HL-60 (cell line): ENCODE data around the gene TENT4A.

Experiments used
- DNase-seq, 2 experiments: peaks; one replicate each; pipeline ENCODE4 v3.0.0-alpha.2; 2010 to 2020; ENCODE audit warnings: low read depth in 1 of 2, low spot score in 1 of 2
- H3K27ac ChIP-seq: fragments of 250-450 bp; sonication (Bioruptor Pico); replicated peaks from 2 replicates; pipeline ENCODE4 v1.5.1; 2020; ENCODE audit warnings: mild to moderate bottlenecking, moderate library complexity
- H3K27me3 ChIP-seq: fragments of 250-450 bp; sonication (Bioruptor Pico); 2 replicates; pipeline ENCODE4 v1.5.1; 2021; ENCODE audit warnings: mild to moderate bottlenecking, moderate library complexity; ENCODE audit not compliant: insufficient read depth, poor library complexity, severe bottlenecking
- H3K4me3 ChIP-seq: replicated peaks from 2 replicates; pipeline ENCODE4 v1.5.1; 2011; ENCODE audit warnings: mild to moderate bottlenecking, control low read depth, low read length; ENCODE audit not compliant: insufficient read depth
- GABPA ChIP-seq: IDR thresholded peaks from 2 replicates; pipeline ENCODE4 v1.6.1; 2012; ENCODE audit warnings: low read depth
- POLR2AphosphoS5 ChIP-seq: IDR thresholded peaks from 2 replicates; pipeline ENCODE4 v1.6.1; 2012; ENCODE audit warnings: low read depth
- SPI1 ChIP-seq: IDR thresholded peaks from 2 replicates; pipeline ENCODE4 v1.6.1; 2012; ENCODE audit warnings: low read depth, mild to moderate bottlenecking, borderline replicate concordance
- TF ChIP-seq, protein P1 (sequence below): IDR thresholded peaks from one replicate; pipeline ENCODE4 v1.5.1; 2011; ENCODE audit warnings: low read length, control low read depth, inconsistent platforms; ENCODE audit not compliant: insufficient read depth
- TF ChIP-seq, protein P2 (sequence below): IDR thresholded peaks from 2 replicates; pipeline ENCODE4 v1.6.1; 2012; ENCODE audit warnings: low read depth; ENCODE audit not compliant: insufficient replicate concordance

The TENT4A gene

DNA sequence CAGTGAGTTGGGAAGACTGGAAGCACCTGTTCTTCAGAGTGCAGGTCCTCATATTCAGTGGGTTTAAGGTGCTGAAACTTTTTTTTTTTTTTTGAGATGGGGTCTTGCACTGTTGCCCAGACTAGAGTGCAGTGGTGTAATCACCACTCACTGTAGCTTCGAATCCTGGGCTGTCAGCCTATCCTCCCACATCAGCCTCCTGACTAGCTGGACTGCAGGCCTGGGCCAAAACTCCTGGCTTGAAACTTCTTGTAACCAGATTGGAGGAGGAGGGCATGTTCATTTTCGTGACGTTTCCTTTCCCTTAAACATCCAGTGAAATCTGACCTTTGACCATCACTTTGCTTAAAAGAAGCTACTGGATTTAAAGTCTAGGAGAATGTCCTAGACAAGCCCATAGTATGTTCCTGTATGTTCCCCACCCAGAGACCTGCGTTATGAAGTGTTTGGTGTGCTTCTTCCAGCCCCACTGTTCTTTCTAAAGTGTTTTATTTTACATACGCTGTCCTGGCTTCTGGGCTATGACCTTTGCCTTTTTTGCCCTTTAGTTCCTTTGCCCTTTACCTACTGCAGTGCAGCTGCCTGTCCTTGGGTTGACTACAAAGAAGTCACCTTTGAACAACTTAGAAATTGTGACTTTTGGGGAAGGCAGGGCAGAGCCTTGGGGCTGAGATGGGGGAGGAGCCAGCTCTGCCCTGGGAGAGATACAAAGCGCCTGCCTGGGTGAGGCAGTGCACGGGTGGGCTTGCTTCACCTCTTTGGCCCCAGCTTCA, 18.4 kb downstream of the TENT4A start:
- no peaks in the 10 kb centered on the region for H3K27me3 ChIP-seq
- no peak for DNase-seq
- TF ChIP-seq POLR2AphosphoS5 (no peak), GABPA (no peak), SPI1 (no peak)
- TF ChIP-seq, protein P1, sequence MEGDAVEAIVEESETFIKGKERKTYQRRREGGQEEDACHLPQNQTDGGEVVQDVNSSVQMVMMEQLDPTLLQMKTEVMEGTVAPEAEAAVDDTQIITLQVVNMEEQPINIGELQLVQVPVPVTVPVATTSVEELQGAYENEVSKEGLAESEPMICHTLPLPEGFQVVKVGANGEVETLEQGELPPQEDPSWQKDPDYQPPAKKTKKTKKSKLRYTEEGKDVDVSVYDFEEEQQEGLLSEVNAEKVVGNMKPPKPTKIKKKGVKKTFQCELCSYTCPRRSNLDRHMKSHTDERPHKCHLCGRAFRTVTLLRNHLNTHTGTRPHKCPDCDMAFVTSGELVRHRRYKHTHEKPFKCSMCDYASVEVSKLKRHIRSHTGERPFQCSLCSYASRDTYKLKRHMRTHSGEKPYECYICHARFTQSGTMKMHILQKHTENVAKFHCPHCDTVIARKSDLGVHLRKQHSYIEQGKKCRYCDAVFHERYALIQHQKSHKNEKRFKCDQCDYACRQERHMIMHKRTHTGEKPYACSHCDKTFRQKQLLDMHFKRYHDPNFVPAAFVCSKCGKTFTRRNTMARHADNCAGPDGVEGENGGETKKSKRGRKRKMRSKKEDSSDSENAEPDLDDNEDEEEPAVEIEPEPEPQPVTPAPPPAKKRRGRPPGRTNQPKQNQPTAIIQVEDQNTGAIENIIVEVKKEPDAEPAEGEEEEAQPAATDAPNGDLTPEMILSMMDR, result no peak
- TF ChIP-seq, protein P2, sequence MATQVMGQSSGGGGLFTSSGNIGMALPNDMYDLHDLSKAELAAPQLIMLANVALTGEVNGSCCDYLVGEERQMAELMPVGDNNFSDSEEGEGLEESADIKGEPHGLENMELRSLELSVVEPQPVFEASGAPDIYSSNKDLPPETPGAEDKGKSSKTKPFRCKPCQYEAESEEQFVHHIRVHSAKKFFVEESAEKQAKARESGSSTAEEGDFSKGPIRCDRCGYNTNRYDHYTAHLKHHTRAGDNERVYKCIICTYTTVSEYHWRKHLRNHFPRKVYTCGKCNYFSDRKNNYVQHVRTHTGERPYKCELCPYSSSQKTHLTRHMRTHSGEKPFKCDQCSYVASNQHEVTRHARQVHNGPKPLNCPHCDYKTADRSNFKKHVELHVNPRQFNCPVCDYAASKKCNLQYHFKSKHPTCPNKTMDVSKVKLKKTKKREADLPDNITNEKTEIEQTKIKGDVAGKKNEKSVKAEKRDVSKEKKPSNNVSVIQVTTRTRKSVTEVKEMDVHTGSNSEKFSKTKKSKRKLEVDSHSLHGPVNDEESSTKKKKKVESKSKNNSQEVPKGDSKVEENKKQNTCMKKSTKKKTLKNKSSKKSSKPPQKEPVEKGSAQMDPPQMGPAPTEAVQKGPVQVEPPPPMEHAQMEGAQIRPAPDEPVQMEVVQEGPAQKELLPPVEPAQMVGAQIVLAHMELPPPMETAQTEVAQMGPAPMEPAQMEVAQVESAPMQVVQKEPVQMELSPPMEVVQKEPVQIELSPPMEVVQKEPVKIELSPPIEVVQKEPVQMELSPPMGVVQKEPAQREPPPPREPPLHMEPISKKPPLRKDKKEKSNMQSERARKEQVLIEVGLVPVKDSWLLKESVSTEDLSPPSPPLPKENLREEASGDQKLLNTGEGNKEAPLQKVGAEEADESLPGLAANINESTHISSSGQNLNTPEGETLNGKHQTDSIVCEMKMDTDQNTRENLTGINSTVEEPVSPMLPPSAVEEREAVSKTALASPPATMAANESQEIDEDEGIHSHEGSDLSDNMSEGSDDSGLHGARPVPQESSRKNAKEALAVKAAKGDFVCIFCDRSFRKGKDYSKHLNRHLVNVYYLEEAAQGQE, result no peak
- no peak overlapping the region for H3K27ac ChIP-seq
- no peak overlapping the region for H3K4me3 ChIP-seq

DNA sequence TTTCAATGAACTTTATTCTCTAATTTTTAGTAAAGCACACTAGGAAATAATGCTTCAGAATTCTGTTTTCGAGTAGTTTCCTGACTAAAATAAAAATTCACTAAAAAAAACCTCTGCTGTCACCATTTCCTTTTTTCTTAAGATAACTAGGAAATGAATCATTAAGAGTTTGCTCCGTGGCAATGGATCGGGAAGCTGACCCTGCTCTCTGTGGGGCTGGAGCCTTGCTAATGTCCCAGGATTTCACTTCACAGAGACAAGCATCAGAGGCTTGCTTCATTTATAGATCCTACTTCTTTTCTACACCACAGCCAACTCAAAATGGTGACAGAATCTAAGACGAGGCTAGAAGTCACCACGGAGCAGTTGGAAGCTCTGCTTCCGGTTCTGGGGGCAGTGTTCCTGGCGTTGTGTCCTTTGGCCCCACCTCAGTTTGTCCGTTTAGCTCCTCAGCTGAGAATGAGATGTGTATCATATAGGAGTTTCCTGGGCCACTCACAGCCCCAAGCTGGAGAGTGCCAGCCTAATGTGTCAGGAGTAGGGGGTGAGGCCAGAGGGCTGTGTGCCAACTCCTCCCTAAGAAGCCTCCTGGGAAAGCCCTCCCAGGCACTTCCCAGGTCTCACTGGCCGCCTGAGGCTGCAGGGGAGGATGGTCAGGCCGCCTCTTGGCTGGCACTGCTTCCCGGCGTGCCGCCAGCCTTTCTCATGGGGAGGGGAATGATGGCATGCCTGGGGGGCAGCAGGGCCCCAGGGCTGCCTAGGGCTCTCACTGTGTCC, 19.6 kb downstream of the TENT4A start:
- DNase-seq, result no peak
- no peaks in the 10 kb centered on the region for H3K27me3 ChIP-seq
- no peak for TF ChIP-seq GABPA
- H3K4me3 ChIP-seq, result no peak overlapping the region
- no peak overlapping the region for H3K27ac ChIP-seq

DNA sequence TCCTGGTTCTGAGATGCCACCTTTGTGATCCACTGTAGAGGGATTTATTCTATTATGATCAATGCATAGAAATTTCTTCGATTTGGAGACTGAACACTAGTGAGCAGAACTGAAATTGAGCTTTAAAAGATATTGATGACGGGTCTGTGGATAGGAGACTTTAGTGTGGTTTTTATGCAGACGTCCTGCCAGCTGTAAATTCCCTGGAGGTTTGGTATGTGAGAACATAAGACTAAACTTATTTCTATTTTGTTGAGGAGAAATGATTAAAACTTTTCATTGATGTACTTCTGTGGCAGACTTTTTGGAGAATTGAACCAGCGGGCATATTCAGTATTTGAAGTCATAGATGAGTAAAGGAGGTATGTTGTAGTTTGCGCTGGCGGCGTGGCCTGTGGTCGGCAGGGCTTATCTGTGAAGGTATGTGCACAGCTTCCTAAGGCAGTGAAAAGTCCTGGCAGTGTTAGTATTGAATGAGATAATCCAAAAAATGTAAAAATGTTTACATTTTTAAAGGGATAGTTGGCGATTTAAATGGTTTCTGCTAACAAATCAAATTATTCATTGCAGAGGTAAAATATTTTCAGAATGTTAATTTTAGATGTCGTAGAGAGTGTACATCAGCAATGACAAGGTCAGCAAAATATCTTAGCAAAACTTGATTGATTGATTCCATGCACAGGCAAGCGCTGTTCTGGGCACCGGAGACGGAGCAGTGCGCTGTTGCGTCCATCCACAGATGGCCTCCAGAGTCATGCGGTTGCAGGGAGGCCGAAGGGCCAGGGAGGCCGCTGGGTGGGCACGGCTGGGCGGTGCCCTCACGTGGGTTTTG, 20.4 kb downstream of the TENT4A start:
- Histone ChIP-seq H3K4me3 (no peak overlapping the region), H3K27me3 (no peaks in the 10 kb centered on the region), H3K27ac (no peak overlapping the region)
- TF ChIP-seq, protein P2, result no peak
- TF ChIP-seq SPI1 (no peak), GABPA (no peak), POLR2AphosphoS5 (no peak)
- DNase-seq, result no peak

DNA sequence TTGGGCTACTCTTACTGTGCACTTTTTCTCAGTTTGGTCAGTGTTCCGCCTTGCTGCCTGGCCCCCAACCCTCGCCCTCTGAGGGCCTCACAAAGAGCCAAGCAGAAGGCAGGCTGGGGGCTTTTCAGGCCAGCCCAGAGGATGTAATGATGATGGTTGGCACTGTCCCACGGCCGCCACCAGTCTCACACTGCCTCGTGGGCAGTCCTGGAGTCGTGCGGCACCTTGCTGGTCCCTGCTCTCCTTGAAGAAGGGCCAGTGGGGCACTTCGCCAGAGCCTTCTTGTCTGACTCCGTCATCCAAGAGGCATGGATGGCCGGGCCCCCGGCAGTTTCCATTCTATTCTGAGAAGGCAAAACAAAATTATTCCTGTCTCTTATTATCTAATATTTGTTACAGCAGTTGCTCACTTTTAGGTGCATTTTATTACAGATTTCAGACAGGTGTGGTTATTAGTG, 21.0 kb downstream of the TENT4A start:
- TF ChIP-seq, protein P1, result no peak
- TF ChIP-seq SPI1, result no peak
- no peak for TF ChIP-seq GABPA
- TF ChIP-seq POLR2AphosphoS5, result no peak
- TF ChIP-seq, protein P2, result no peak
- Histone ChIP-seq H3K4me3 (no peak overlapping the region), H3K27me3 (no peaks in the 10 kb centered on the region), H3K27ac (no peak overlapping the region)
- DNase-seq, result no peak
